Loucy (cell line): ENCODE data around the gene POLR2L.

ENCODE experiments used
- CTCF ChIP-seq: fragments of 200-600 bp; sonication (generic); conservative IDR thresholded peaks from 2 replicates; pipeline ENCODE4 v1.5.1; 2014; ENCODE audit warnings: mild to moderate bottlenecking, antibody characterized with exemption, low read length
- EZH2phosphoT487 ChIP-seq: fragments of 200-600 bp; IDR thresholded peaks from 2 replicates; pipeline ENCODE4 v1.6.1; 2018; ENCODE audit warnings: antibody characterized with exemption, mild to moderate bottlenecking, moderate library complexity, borderline replicate concordance

GRCh38 chr11:790721-791564 is 51.4 kb downstream of the POLR2L start:
- TF ChIP-seq CTCF (no peak), EZH2phosphoT487 (no peak)
